SU-DHL-6 (cell line): ENCODE results near the gene GABRA6.

ENCODE experiments used
- H2AFZ ChIP-seq: fragments of 200-600 bp; sonication (generic); 2 replicates; pipeline ENCODE4 v1.6.1; 2014; ENCODE audit warnings: low read depth, mild to moderate bottlenecking, moderate library complexity, mixed read lengths, antibody characterized with exemption, low read length; ENCODE audit not compliant: severe bottlenecking
- H3F3A ChIP-seq: fragments of 200-600 bp; shearing (Covaris generic); 2 replicates; pipeline ENCODE4 v1.6.0; 2016; ENCODE audit warnings: antibody characterized with exemption, mild to moderate bottlenecking; ENCODE audit not compliant: insufficient read depth
- H3K27ac ChIP-seq: fragments of 200-600 bp; sonication (generic); 2 replicates; pipeline ENCODE4 v1.5.1; 2016; ENCODE audit warnings: low read depth, mild to moderate bottlenecking, low read length, moderate library complexity, mixed read lengths
- H3K27me3 ChIP-seq: fragments of 200-600 bp; sonication (generic), shearing (Covaris generic); 2 replicates; pipeline ENCODE4 v1.6.0; 2014; ENCODE audit warnings: mild to moderate bottlenecking, low read length
- H3K36me3 ChIP-seq: fragments of 200-600 bp; sonication (generic); 2 replicates; pipeline ENCODE4 v1.6.1; 2014; ENCODE audit warnings: mild to moderate bottlenecking, low read length, mixed read lengths
- H3K4me2 ChIP-seq: fragments of 300-600, 200-600 bp; shearing (Covaris generic), sonication (generic); 2 replicates; pipeline ENCODE4 v1.6.0; 2014; ENCODE audit warnings: low read length, low read depth, mild to moderate bottlenecking; ENCODE audit not compliant: poor library complexity, severe bottlenecking
- H3K4me3 ChIP-seq: fragments of 200-600 bp; sonication (generic); 2 replicates; pipeline ENCODE4 v1.5.1; 2014; ENCODE audit warnings: antibody characterized with exemption, low read length, mild to moderate bottlenecking, mixed read lengths; ENCODE audit not compliant: insufficient read depth, poor library complexity, severe bottlenecking
- H3K79me2 ChIP-seq: fragments of 200-600 bp; sonication (generic); 2 replicates; pipeline ENCODE4 v1.6.1; 2014; ENCODE audit warnings: mild to moderate bottlenecking, low read length, moderate library complexity; ENCODE audit not compliant: insufficient read depth
- H3K9ac ChIP-seq: fragments of 200-600 bp; sonication (generic); 2 replicates; pipeline ENCODE4 v1.7.0; 2014; ENCODE audit warnings: mild to moderate bottlenecking, low read length
- H3K9me2 ChIP-seq: fragments of 200-600 bp; sonication (generic); replicated peaks from 2 replicates; pipeline ENCODE4 v1.6.1; 2014; ENCODE audit warnings: low read length; ENCODE audit not compliant: insufficient read depth
- H3K9me3 ChIP-seq: fragments of 200-600 bp; sonication (generic); 2 replicates; pipeline ENCODE4 v1.6.1; 2014; ENCODE audit warnings: low read length, mixed read lengths; ENCODE audit not compliant: insufficient read depth
- H4K20me1 ChIP-seq: fragments of 200-600 bp; sonication (generic); 2 replicates; pipeline ENCODE4 v1.6.1; 2014; ENCODE audit warnings: low read depth, mild to moderate bottlenecking, antibody characterized with exemption, low read length, moderate library complexity, mixed read lengths
- EZH2phosphoT487 ChIP-seq: fragments of 200-600 bp; sonication (generic), shearing (Covaris generic); conservative IDR thresholded peaks from 2 replicates; pipeline ENCODE4 v1.6.1; 2018; ENCODE audit warnings: mild to moderate bottlenecking, antibody characterized with exemption, low read length, moderate library complexity, mixed read lengths
- TF ChIP-seq, protein P1 (sequence below): fragments of 200-600 bp; sonication (generic); IDR thresholded peaks from one replicate; pipeline ENCODE4 v1.5.1; 2017; ENCODE audit warnings: antibody characterized with exemption, mild to moderate bottlenecking, low read length, moderate library complexity; ENCODE audit not compliant: insufficient read depth, poor library complexity, severe bottlenecking

Gene GABRA6

DNA sequence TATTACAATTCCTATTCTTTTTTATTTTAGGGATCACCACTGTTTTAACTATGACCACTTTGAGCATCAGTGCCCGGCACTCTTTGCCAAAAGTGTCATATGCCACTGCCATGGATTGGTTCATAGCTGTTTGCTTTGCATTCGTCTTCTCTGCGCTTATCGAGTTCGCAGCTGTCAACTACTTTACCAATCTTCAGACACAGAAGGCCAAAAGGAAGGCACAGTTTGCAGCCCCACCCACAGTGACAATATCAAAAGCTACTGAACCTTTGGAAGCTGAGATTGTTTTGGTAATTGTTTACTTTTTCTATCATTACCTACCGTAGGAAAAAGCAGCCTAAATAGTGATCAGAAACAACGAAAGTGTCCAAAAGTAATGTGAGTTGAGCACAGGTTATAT lies 6.4 kb downstream of the GABRA6 start:
- Histone ChIP-seq H3K27me3 (no peaks in the 10 kb centered on the region), H3K36me3 (no peaks in the 10 kb centered on the region), H3K9ac (no peak overlapping the region), H3K79me2 (no peaks in the 10 kb centered on the region), H3K9me2 (no peaks in the 10 kb centered on the region), H2AFZ (no peak overlapping the region), H3K27ac (no peak overlapping the region), H4K20me1 (no peaks in the 10 kb centered on the region), H3K4me3 (no peak overlapping the region), H3F3A (no peaks in the 10 kb centered on the region), H3K4me2 (no peak overlapping the region), H3K9me3 (no peaks in the 10 kb centered on the region)
- TF ChIP-seq, protein P1, sequence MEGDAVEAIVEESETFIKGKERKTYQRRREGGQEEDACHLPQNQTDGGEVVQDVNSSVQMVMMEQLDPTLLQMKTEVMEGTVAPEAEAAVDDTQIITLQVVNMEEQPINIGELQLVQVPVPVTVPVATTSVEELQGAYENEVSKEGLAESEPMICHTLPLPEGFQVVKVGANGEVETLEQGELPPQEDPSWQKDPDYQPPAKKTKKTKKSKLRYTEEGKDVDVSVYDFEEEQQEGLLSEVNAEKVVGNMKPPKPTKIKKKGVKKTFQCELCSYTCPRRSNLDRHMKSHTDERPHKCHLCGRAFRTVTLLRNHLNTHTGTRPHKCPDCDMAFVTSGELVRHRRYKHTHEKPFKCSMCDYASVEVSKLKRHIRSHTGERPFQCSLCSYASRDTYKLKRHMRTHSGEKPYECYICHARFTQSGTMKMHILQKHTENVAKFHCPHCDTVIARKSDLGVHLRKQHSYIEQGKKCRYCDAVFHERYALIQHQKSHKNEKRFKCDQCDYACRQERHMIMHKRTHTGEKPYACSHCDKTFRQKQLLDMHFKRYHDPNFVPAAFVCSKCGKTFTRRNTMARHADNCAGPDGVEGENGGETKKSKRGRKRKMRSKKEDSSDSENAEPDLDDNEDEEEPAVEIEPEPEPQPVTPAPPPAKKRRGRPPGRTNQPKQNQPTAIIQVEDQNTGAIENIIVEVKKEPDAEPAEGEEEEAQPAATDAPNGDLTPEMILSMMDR = no peak
- TF ChIP-seq EZH2phosphoT487 = no peak

DNA sequence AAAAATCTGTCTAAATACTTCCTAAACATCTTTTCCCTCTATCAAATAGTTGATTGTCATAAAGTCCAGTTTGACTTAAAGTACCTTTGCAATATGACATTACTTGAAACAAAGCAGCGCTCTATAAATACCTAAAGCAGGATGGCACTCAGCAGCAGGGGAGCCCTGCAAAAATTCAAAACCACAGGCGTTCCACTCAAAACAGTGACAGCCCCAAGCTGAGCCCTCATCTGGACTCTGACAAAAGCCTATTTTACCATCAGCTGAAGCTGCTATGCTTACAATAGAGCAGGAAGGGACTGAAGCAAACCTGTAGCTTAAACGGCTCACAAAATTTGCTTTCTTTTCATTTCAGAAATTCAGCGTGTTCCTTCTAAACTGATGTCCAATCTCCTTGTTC lies 11.5 kb downstream of the GABRA6 start:
- H3K27ac ChIP-seq = no peak overlapping the region
- no peak overlapping the region for H3K4me3 ChIP-seq
- no peaks in the 10 kb centered on the region for H3K36me3 ChIP-seq
- TF ChIP-seq, protein P1 = no peak
- TF ChIP-seq EZH2phosphoT487 = no peak
- H3K9me2 ChIP-seq = no peaks in the 10 kb centered on the region
- no peaks in the 10 kb centered on the region for H3K79me2 ChIP-seq
- no peak overlapping the region for H3K9ac ChIP-seq
- H2AFZ ChIP-seq = no peak overlapping the region
- H3K9me3 ChIP-seq = no peaks in the 10 kb centered on the region
- no peaks in the 10 kb centered on the region for H4K20me1 ChIP-seq
- H3K27me3 ChIP-seq = no peaks in the 10 kb centered on the region
- H3F3A ChIP-seq = no peaks in the 10 kb centered on the region
- no peak overlapping the region for H3K4me2 ChIP-seq

DNA sequence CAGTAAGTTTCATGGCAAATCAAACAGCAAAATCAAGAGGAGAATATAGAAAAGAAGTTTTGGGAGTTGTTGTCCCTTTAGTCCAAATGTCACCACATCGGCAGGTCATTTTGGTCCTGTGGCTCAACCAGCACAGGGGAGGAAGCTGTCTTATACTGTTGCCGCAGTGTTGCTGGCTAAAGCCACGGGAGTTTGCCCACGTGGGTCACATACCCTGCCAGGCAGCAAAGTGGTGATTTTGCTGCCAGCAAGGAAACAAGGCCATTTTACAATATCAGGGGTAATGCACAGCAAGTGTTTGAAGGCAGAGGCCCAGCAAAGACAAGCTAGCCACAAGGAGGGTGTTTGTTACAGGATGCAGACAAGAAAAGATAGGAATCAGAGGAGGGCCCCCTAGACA lies 14.5 kb downstream of the GABRA6 start:
- no peak overlapping the region for H3K27ac ChIP-seq
- no peaks in the 10 kb centered on the region for H4K20me1 ChIP-seq
- no peak overlapping the region for H3K4me2 ChIP-seq
- H3K4me3 ChIP-seq = no peak overlapping the region
- no peak overlapping the region for H2AFZ ChIP-seq
- H3K27me3 ChIP-seq = no peaks in the 10 kb centered on the region
- H3K9ac ChIP-seq = no peak overlapping the region
- no peaks in the 10 kb centered on the region for H3K9me2 ChIP-seq
- H3K36me3 ChIP-seq = no peaks in the 10 kb centered on the region
- no peaks in the 10 kb centered on the region for H3K79me2 ChIP-seq
- no peak for TF ChIP-seq EZH2phosphoT487
- TF ChIP-seq, protein P1 = no peak
- H3F3A ChIP-seq = no peaks in the 10 kb centered on the region
- no peaks in the 10 kb centered on the region for H3K9me3 ChIP-seq
